Measurements from ENCODE around the gene PRSS48. TPM values are rescaled to one million over a fixed set of nuclear protein-coding genes. Genes with fewer than 3 reads are reported as not detected.

PRSS48 gene
- total and polyA plus RNA-seq, 10 of the 15 experiments (the other 5 are each of a cell fraction or from before 2014, with no cell fraction given), result not detected

GRCh38 chr4:151291485-151291884, 14.5 kb downstream of the PRSS48 start:
- intact Hi-C loops (cut with micrococcal nuclease; ENCODE audit: unreplicated experiment), result no loop called here
- POLR2A ChIA-PET, result interaction anchor here (0.6 kb wide), 1 partner anchor 416 kb away, joined by 4 read pairs; no protein-coding TSS in a partner anchor

More at GRCh38 chr4:151291485-151291884, 14.5 kb downstream of the PRSS48 start:
- RAD21 ChIA-PET (ENCODE audit: unreplicated experiment), result no interaction called here
- H3K79me2 ChIP-seq (ENCODE audit: control insufficient read depth, insufficient read depth, low read length), result no peaks in the 10 kb centered on the region
- CTCF ChIA-PET, result interaction anchor here (1.6 to 2.4 kb wide), 2 partner anchors 9 to 15 kb away, joined by 3 to 7 read pairs; partner anchors contain the start of gene PRSS48
- H2AFZ ChIP-seq (ENCODE audit: control insufficient read depth, low read depth, low read length), result no peak overlapping the region
- H3K9ac ChIP-seq (ENCODE audit: control insufficient read depth, insufficient read depth, low read length), result no peak overlapping the region
- H3K27me3 ChIP-seq (replicated peaks in 1 of 2; ENCODE audit: control insufficient read depth in 2 of 2, insufficient read depth in 2 of 2, low read length in 1 of 2), result no peaks in the 10 kb centered on the region
- H3K27ac ChIP-seq (ENCODE audit: control insufficient read depth, insufficient read depth), result no peak overlapping the region
- no TSS peak for BruUV-seq (replicated peaks)
- no peak overlapping the region for H3K4me2 ChIP-seq (ENCODE audit: control insufficient read depth, insufficient read depth)
- TF ChIP-seq GATAD2B (conservative IDR thresholded peaks at IDR 0.05; ENCODE audit: low read depth) (no peak), NFIC (IDR thresholded peaks at IDR 0.05; ENCODE audit: low read depth, low read length) (no peak), RCOR1 (conservative IDR thresholded peaks at IDR 0.05; ENCODE audit: low read depth, low read length) (no peak), TCF12 (IDR thresholded peaks at IDR 0.05; ENCODE audit: low read depth, low read length) (no peak), DPF2 (IDR thresholded peaks at IDR 0.05) (no peak), BCL3 (IDR thresholded peaks at IDR 0.05; ENCODE audit: borderline replicate concordance, insufficient read depth, low read depth, low read length, poor library complexity, severe bottlenecking) (no peak), SMARCA5 (IDR thresholded peaks at IDR 0.05) (no peak), TARDBP (IDR thresholded peaks at IDR 0.05; ENCODE audit: borderline replicate concordance) (no peak)
- TF ChIP-seq, protein P1, sequence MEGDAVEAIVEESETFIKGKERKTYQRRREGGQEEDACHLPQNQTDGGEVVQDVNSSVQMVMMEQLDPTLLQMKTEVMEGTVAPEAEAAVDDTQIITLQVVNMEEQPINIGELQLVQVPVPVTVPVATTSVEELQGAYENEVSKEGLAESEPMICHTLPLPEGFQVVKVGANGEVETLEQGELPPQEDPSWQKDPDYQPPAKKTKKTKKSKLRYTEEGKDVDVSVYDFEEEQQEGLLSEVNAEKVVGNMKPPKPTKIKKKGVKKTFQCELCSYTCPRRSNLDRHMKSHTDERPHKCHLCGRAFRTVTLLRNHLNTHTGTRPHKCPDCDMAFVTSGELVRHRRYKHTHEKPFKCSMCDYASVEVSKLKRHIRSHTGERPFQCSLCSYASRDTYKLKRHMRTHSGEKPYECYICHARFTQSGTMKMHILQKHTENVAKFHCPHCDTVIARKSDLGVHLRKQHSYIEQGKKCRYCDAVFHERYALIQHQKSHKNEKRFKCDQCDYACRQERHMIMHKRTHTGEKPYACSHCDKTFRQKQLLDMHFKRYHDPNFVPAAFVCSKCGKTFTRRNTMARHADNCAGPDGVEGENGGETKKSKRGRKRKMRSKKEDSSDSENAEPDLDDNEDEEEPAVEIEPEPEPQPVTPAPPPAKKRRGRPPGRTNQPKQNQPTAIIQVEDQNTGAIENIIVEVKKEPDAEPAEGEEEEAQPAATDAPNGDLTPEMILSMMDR (IDR thresholded peaks at IDR 0.05 in 2 of 3, conservative IDR thresholded peaks at IDR 0.05 in 1 of 3; ENCODE audit: control insufficient read depth in 2 of 3, extremely low read depth in 1 of 3, insufficient read depth in 1 of 3, low read depth in 3 of 3, low read length in 3 of 3), result no peak
- TF ChIP-seq, protein P2, sequence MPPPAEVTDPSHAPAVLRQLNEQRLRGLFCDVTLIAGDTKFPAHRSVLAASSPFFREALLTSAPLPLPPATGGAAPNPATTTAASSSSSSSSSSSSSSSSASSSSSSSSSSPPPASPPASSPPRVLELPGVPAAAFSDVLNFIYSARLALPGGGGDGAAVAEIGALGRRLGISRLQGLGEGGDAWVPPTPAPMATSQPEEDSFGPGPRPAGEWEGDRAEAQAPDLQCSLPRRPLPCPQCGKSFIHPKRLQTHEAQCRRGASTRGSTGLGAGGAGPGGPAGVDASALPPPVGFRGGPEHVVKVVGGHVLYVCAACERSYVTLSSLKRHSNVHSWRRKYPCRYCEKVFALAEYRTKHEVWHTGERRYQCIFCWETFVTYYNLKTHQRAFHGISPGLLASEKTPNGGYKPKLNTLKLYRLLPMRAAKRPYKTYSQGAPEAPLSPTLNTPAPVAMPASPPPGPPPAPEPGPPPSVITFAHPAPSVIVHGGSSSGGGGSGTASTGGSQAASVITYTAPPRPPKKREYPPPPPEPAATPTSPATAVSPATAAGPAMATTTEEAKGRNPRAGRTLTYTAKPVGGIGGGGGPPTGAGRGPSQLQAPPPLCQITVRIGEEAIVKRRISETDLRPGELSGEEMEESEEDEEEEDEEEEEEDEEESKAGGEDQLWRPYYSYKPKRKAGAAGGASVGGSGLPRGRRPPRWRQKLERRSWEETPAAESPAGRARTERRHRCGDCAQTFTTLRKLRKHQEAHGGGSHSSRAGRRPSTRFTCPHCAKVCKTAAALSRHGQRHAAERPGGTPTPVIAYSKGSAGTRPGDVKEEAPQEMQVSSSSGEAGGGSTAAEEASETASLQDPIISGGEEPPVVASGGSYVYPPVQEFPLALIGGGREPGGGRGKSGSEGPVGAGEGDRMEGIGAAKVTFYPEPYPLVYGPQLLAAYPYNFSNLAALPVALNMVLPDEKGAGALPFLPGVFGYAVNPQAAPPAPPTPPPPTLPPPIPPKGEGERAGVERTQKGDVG (CRISPR knock-in tag; IDR thresholded peaks at IDR 0.05), result no peak
- TF ChIP-seq, protein P3, sequence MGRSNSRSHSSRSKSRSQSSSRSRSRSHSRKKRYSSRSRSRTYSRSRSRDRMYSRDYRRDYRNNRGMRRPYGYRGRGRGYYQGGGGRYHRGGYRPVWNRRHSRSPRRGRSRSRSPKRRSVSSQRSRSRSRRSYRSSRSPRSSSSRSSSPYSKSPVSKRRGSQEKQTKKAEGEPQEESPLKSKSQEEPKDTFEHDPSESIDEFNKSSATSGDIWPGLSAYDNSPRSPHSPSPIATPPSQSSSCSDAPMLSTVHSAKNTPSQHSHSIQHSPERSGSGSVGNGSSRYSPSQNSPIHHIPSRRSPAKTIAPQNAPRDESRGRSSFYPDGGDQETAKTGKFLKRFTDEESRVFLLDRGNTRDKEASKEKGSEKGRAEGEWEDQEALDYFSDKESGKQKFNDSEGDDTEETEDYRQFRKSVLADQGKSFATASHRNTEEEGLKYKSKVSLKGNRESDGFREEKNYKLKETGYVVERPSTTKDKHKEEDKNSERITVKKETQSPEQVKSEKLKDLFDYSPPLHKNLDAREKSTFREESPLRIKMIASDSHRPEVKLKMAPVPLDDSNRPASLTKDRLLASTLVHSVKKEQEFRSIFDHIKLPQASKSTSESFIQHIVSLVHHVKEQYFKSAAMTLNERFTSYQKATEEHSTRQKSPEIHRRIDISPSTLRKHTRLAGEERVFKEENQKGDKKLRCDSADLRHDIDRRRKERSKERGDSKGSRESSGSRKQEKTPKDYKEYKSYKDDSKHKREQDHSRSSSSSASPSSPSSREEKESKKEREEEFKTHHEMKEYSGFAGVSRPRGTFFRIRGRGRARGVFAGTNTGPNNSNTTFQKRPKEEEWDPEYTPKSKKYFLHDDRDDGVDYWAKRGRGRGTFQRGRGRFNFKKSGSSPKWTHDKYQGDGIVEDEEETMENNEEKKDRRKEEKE (IDR thresholded peaks at IDR 0.05), result no peak
- no peaks in the 10 kb centered on the region for H3K4me1 ChIP-seq (ENCODE audit: control insufficient read depth, insufficient read depth, low read length)
- SMC1A ChIA-PET (ENCODE audit: uncharacterized antibody, unreplicated experiment), result no interaction called here
- no peak overlapping the region for H3K4me3 ChIP-seq
- no peak for ATAC-seq
- in situ Hi-C loops (cut with MboI), result no loop called here
- no peaks in the 10 kb centered on the region for H3K9me3 ChIP-seq (replicated peaks; ENCODE audit: control insufficient read depth, insufficient read depth, low read length)
- 0% methylated on average over 1 of the region's 1 CpG for WGBS (ENCODE audit: insufficient coverage, insufficient replicate concordance, low lambda C conversion rate, missing lambda C conversion rate)
- no peak for FAIRE-seq
- no peaks in the 10 kb centered on the region for H3K36me3 ChIP-seq (ENCODE audit: control insufficient read depth in 2 of 2, insufficient read depth in 2 of 2, low read length in 1 of 2)
- no peaks in the 10 kb centered on the region for H4K20me1 ChIP-seq (ENCODE audit: control insufficient read depth, insufficient read depth)
- DNase-seq (ENCODE audit: low read depth, low spot score), result no peak

All from GM12878 (cell line).